IMR-90 (cell line): Measurements from ENCODE around the gene ITIH4. TPM values are rescaled to one million over a fixed set of nuclear protein-coding genes. Genes with fewer than 3 reads are reported as not detected.

Source experiments
- ATAC-seq: fragments of 200-7000 bp; cut with Tn5 transposase; 2 replicates; pipeline ENCODE4 v1.9.1; 2020; ENCODE audit warnings: low read depth, mild to moderate bottlenecking, moderate library complexity
- BruUV-seq: library from RNA; stranded (reverse); fragments of 400-500 nt; replicated peaks from 2 replicates; lab custom pipeline; 2021; lab: Mats Ljungman, UMichigan
- CTCF ChIA-PET: fragments of 300-600 bp; formaldehyde crosslinking; extraction: SDS; loops from one replicate; lab custom pipeline; 2021; ENCODE audit warnings: antibody characterized with exemption; lab: Yijun Ruan, JAX
- POLR2A ChIA-PET: fragments of 300-600 bp; sonication (Branson Sonifier 250); formaldehyde crosslinking; loops from one replicate; lab custom pipeline; 2022; ENCODE audit warnings: antibody characterized with exemption; ENCODE audit not compliant: unreplicated experiment; lab: Charles Lee
- DNase-seq: peaks from one replicate; pipeline ENCODE4 v3.0.0; 2013
- H2AFZ ChIP-seq: replicated peaks from 2 replicates; pipeline ENCODE3; 2013; ENCODE audit warnings: low read length, mild to moderate bottlenecking; ENCODE audit not compliant: poor library complexity
- H2AK5ac ChIP-seq: 2 replicates; pipeline ENCODE4 v1.6.1; 2013; ENCODE audit warnings: low read depth, low read length, inconsistent platforms
- H2AK9ac ChIP-seq: replicated peaks from 2 replicates; pipeline ENCODE3; 2013; ENCODE audit warnings: mild to moderate bottlenecking, low read depth, low read length, moderate library complexity; ENCODE audit not compliant: poor library complexity
- H2BK120ac ChIP-seq: 2 replicates; pipeline ENCODE4 v1.6.1; 2013; ENCODE audit warnings: low read depth, low read length, inconsistent platforms
- H2BK15ac ChIP-seq: 3 replicates; pipeline ENCODE4 v1.6.1; 2013; ENCODE audit warnings: low read depth, low read length, inconsistent platforms
- H2BK20ac ChIP-seq: 2 replicates; pipeline ENCODE4 v1.6.1; 2013; ENCODE audit warnings: low read depth, mild to moderate bottlenecking, inconsistent platforms, low read length, moderate library complexity
- H2BK5ac ChIP-seq: 2 replicates; pipeline ENCODE4 v1.6.1; 2013; ENCODE audit warnings: mild to moderate bottlenecking, low read depth, low read length, inconsistent platforms; ENCODE audit not compliant: poor library complexity, severe bottlenecking
- H3K14ac ChIP-seq: replicated peaks from 2 replicates; pipeline ENCODE4 v1.6.1; 2013; ENCODE audit warnings: low read depth, low read length, inconsistent platforms
- H3K18ac ChIP-seq: 2 replicates; pipeline ENCODE4 v1.6.1; 2013; ENCODE audit warnings: low read depth, low read length, control low read depth
- H3K23ac ChIP-seq: 2 replicates; pipeline ENCODE4 v1.6.1; 2013; ENCODE audit warnings: low read depth, low read length, inconsistent platforms
- H3K27ac ChIP-seq: 2 replicates; pipeline ENCODE4 v1.5.1; 2013; ENCODE audit warnings: mild to moderate bottlenecking, control low read depth, low read length; ENCODE audit not compliant: insufficient read depth
- H3K27me3 ChIP-seq: 2 replicates; pipeline ENCODE4 v1.6.1; 2013; ENCODE audit warnings: low read length; ENCODE audit not compliant: control insufficient read depth, insufficient read depth
- H3K36me3 ChIP-seq: 2 replicates; pipeline ENCODE4 v1.6.1; 2013; ENCODE audit warnings: low read length, mixed read lengths; ENCODE audit not compliant: control insufficient read depth, insufficient read depth
- H3K4ac ChIP-seq: 2 replicates; pipeline ENCODE4 v1.6.1; 2013; ENCODE audit warnings: low read depth, low read length, inconsistent platforms
- H3K4me1 ChIP-seq: 2 replicates; pipeline ENCODE4 v1.6.1; 2013; ENCODE audit warnings: low read length, mixed read lengths; ENCODE audit not compliant: control insufficient read depth, insufficient read depth
- H3K4me2 ChIP-seq: 2 replicates; pipeline ENCODE4 v1.6.1; 2013; ENCODE audit warnings: low read depth, mild to moderate bottlenecking, control low read depth, low read length, moderate library complexity
- H3K4me3 ChIP-seq: 2 replicates; pipeline ENCODE4 v1.5.1; 2013; ENCODE audit warnings: low read depth, mild to moderate bottlenecking, control low read depth, low read length, moderate library complexity; ENCODE audit not compliant: insufficient read depth
- H3K56ac ChIP-seq: 2 replicates; pipeline ENCODE4 v1.6.1; 2013; ENCODE audit warnings: low read length, inconsistent platforms; ENCODE audit not compliant: insufficient read depth; ENCODE audit errors: extremely low read depth
- H3K79me1 ChIP-seq, 2 experiments: 2 replicates each; pipeline ENCODE4 v1.6.1; 2013; ENCODE audit warnings: low read length in 2 of 2, inconsistent platforms in 1 of 2, low read depth in 1 of 2
- H3K9ac ChIP-seq: 2 replicates; pipeline ENCODE4 v1.6.1; 2013; ENCODE audit warnings: low read depth, low read length, control low read depth
- H3K9me1 ChIP-seq: 2 replicates; pipeline ENCODE4 v1.6.1; 2013; ENCODE audit warnings: low read length, inconsistent platforms; ENCODE audit not compliant: insufficient read depth
- H3K9me3 ChIP-seq: 2 replicates; pipeline ENCODE4 v1.6.1; 2013; ENCODE audit warnings: low read length; ENCODE audit not compliant: control insufficient read depth, insufficient read depth
- H4K20me1 ChIP-seq: 2 replicates; pipeline ENCODE4 v1.6.1; 2013; ENCODE audit warnings: low read length, inconsistent platforms; ENCODE audit not compliant: insufficient read depth
- H4K5ac ChIP-seq: 2 replicates; pipeline ENCODE4 v1.6.1; 2013; ENCODE audit warnings: mild to moderate bottlenecking, low read depth, low read length, control low read depth
- H4K8ac ChIP-seq, 2 experiments: 2 replicates each; pipeline ENCODE4 v1.6.1; 2013; ENCODE audit warnings: low read depth in 2 of 2, low read length in 2 of 2, control low read depth in 1 of 2, inconsistent platforms in 1 of 2
- H4K91ac ChIP-seq: 2 replicates; pipeline ENCODE4 v1.6.1; 2013; ENCODE audit warnings: low read depth, low read length, inconsistent platforms; ENCODE audit not compliant: insufficient read depth
- CEBPB ChIP-seq: IDR thresholded peaks from 2 replicates; pipeline ENCODE4 v1.6.1; 2012; ENCODE audit warnings: low read depth, low read length, improper control_type of control experiment
- MAFK ChIP-seq: IDR thresholded peaks from 2 replicates; pipeline ENCODE4 v1.6.1; 2012; ENCODE audit warnings: low read depth, low read length, improper control_type of control experiment
- MXI1 ChIP-seq: IDR thresholded peaks from 2 replicates; pipeline ENCODE4 v1.6.1; 2012; ENCODE audit warnings: low read depth, mild to moderate bottlenecking, low read length, moderate library complexity, borderline replicate concordance
- RAD21 ChIP-seq: IDR thresholded peaks from 2 replicates; pipeline ENCODE4 v1.6.1; 2012; ENCODE audit warnings: low read length, improper control_type of control experiment
- RCOR1 ChIP-seq: IDR thresholded peaks from 2 replicates; pipeline ENCODE4 v1.6.1; 2012; ENCODE audit warnings: mild to moderate bottlenecking, low read length, improper control_type of control experiment; ENCODE audit not compliant: insufficient replicate concordance
- RFX5 ChIP-seq: IDR thresholded peaks from 2 replicates; pipeline ENCODE4 v1.8.0; 2012; ENCODE audit warnings: low read depth, mild to moderate bottlenecking, low read length, moderate library complexity
- WGBS, 2 experiments: methylation state at CpG; one replicate each; pipeline versions ENCODE4 v1.1.5 to v1.1.7; 2013; ENCODE audit warnings: missing lambda C conversion rate in 2 of 2; ENCODE audit not compliant: insufficient read length in 1 of 2; ENCODE audit errors: extremely low coverage in 2 of 2; 5-methylcytosine and 5-hydroxymethylcytosine counted together
- dilution Hi-C: fragments of 300-500 bp; cut with HindIII; formaldehyde crosslinking; loops from one replicate; pipeline ENCODE4 v1.14.3; 2018; ENCODE audit warnings: low sequenced_read_pairs; ENCODE audit not compliant: unreplicated experiment
- in situ Hi-C: fragments of 300-500 bp; cut with MboI; formaldehyde crosslinking; loops from 3 replicates; pipeline ENCODE4 v1.14.3; 2019; ENCODE audit warnings: low sequenced_read_pairs, inconsistent platforms, mixed read lengths
- intact Hi-C: fragments of 100-400 bp; cut with micrococcal nuclease; formaldehyde crosslinking; loops from 2 replicates; pipeline ENCODE4 v1.10.0; 2022
- polyA plus RNA-seq, 3 experiments: library from polyadenylated mRNA; depleted of rRNA; stranded (reverse); fragments of >200 nt; gene quantifications; 2 replicates each; pipeline ENCODE4 v1.2.3, GENCODE V29; 2012; ENCODE audit warnings: low replicate concordance in 1 of 3
- total RNA-seq: library from RNA; depleted of rRNA; stranded (reverse); fragments of >200 nt; gene quantifications from 2 replicates; pipeline ENCODE4 v1.2.3, GENCODE V29; 2012

Gene ITIH4
- total and polyA plus RNA-seq, 2 of the 4 experiments (the other 2 are of a cell fraction): 0.26 to 0.36 TPM

DNA sequence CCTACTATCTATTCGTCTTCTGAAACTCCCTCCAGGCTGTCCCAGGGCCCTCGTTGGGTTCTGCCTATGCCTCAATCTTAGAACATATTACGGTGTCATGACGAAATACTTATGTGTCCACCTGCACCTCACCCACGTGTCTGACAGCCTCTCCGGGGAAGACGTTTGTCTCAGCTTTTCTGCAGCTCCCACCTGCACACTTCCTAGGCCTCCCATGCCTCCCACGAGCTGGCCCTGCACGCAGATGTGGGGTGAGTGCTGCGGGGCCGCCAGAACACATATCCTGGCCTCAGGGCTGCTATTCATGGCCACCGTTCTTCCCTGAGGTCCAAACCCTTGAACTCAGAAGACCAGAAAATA is 11.5 kb upstream of the ITIH4 start:
- Histone ChIP-seq H3K4me1 (peaks cover 4% of the 10 kb centered on the region; the same call in 1 of the 2 replicates), H4K91ac (no peak overlapping the region), H3K14ac (no peak overlapping the region), H2AK5ac (no peak overlapping the region), H3K4me2 (no peak overlapping the region), H3K4me3 (no peak overlapping the region), H2BK120ac (no peak overlapping the region), H3K9ac (no peak overlapping the region), H2BK20ac (no peak overlapping the region), H3K36me3 (peaks cover 14% of the 10 kb centered on the region; the same call in 1 of the 2 replicates), H3K23ac (no peak overlapping the region), H3K18ac (no peak overlapping the region), H2BK5ac (no peak overlapping the region), H2BK15ac (no peak overlapping the region), H2AFZ (no peak overlapping the region), H3K56ac (no peak overlapping the region), H3K79me1 (no peaks in the 10 kb centered on the region; a peak in 1 of 4 replicates), H4K8ac (no peak overlapping the region), H3K27me3 (no peaks in the 10 kb centered on the region), H3K9me3 (no peaks in the 10 kb centered on the region), H3K27ac (no peak overlapping the region), H3K4ac (no peak overlapping the region), H2AK9ac (no peak overlapping the region), H3K9me1 (peaks cover 9% of the 10 kb centered on the region; the same call in 1 of the 2 replicates), H4K5ac (no peak overlapping the region), H4K20me1 (no peaks in the 10 kb centered on the region; the same call in 1 of the 2 replicates)
- no TSS peak for BruUV-seq
- TF ChIP-seq RFX5 (no peak), MAFK (no peak), RAD21 (no peak), RCOR1 (no peak), MXI1 (no peak), CEBPB (no peak)
- in situ Hi-C loops: no loop called here
- intact Hi-C loops: no loop called here
- no peak for DNase-seq
- dilution Hi-C loops: no loop called here
- ChIA-PET POLR2A (no interaction called here), CTCF (interaction anchor here (1.0 kb wide), 1 partner anchor 21 kb away, joined by 3 read pairs; no protein-coding TSS in a partner anchor)
- no peak for ATAC-seq
- WGBS, 2 experiments: no CpG with 5 or more reads among the region's 12 CpGs
